GM10248 (cell line): ENCODE data around the gene DDX19B.
"Not testable (repeated sequence)": the region's sequence is repeated elsewhere in the genome, so short reads cannot be mapped to it uniquely, and the experiment has no call there.

ENCODE experiments used
- CTCF ChIA-PET: fragments of 300-600 bp; sonication (Branson Sonifier 250); formaldehyde crosslinking; extraction: SDS; loops from one replicate; lab custom pipeline; 2021; ENCODE audit warnings: antibody characterized with exemption; lab: Yijun Ruan, JAX
- POLR2A ChIA-PET: fragments of 350-650 bp; sonication (Branson Sonifier 250); formaldehyde crosslinking; extraction: SDS; loops from one replicate; lab custom pipeline; 2020; ENCODE audit warnings: antibody characterized with exemption; lab: Yijun Ruan, JAX
- DNase-seq: peaks from one replicate; pipeline ENCODE4 v3.0.0; 2012; ENCODE audit errors: extremely low spot score
- TF ChIP-seq, protein P1 (sequence below): IDR thresholded peaks from 2 replicates; pipeline ENCODE4 v1.5.1; 2012; ENCODE audit warnings: mild to moderate bottlenecking, low read depth; ENCODE audit errors: extremely low read depth, missing control alignments, control extremely low read depth

Gene DDX19B

GRCh38 chr16:70298988-70299938 is at the start of gene DDX19B:
TSS of gene DDX19B (plus strand) at chr16:70299186. CDS start at chr16:70299298, 112 bp downstream.
- ChIA-PET POLR2A (interaction anchor here (1.0 to 1.3 kb wide), 2 partner anchors 10 to 12 kb away, joined by 3 read pairs; partner anchors contain the start of gene AARS1), CTCF (interaction anchor here (0.9 to 2.7 kb wide), 10 partner anchors 8 to 354 kb away, joined by 3 to 7 read pairs (median 5); partner anchors contain the start of genes DDX19A and EXOSC6)
- DNase-seq, result peak; percentile 81
- TF ChIP-seq, protein P1, sequence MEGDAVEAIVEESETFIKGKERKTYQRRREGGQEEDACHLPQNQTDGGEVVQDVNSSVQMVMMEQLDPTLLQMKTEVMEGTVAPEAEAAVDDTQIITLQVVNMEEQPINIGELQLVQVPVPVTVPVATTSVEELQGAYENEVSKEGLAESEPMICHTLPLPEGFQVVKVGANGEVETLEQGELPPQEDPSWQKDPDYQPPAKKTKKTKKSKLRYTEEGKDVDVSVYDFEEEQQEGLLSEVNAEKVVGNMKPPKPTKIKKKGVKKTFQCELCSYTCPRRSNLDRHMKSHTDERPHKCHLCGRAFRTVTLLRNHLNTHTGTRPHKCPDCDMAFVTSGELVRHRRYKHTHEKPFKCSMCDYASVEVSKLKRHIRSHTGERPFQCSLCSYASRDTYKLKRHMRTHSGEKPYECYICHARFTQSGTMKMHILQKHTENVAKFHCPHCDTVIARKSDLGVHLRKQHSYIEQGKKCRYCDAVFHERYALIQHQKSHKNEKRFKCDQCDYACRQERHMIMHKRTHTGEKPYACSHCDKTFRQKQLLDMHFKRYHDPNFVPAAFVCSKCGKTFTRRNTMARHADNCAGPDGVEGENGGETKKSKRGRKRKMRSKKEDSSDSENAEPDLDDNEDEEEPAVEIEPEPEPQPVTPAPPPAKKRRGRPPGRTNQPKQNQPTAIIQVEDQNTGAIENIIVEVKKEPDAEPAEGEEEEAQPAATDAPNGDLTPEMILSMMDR, result no peak

GRCh38 chr16:70249697-70250096 is 49.3 kb upstream of the DDX19B start:
- POLR2A ChIA-PET, result interaction anchor here (0.7 kb wide), 1 partner anchor 480 kb away, joined by 4 read pairs; no protein-coding TSS in a partner anchor
- DNase-seq, CTCF ChIA-PET: not testable (repeated sequence)

DNA sequence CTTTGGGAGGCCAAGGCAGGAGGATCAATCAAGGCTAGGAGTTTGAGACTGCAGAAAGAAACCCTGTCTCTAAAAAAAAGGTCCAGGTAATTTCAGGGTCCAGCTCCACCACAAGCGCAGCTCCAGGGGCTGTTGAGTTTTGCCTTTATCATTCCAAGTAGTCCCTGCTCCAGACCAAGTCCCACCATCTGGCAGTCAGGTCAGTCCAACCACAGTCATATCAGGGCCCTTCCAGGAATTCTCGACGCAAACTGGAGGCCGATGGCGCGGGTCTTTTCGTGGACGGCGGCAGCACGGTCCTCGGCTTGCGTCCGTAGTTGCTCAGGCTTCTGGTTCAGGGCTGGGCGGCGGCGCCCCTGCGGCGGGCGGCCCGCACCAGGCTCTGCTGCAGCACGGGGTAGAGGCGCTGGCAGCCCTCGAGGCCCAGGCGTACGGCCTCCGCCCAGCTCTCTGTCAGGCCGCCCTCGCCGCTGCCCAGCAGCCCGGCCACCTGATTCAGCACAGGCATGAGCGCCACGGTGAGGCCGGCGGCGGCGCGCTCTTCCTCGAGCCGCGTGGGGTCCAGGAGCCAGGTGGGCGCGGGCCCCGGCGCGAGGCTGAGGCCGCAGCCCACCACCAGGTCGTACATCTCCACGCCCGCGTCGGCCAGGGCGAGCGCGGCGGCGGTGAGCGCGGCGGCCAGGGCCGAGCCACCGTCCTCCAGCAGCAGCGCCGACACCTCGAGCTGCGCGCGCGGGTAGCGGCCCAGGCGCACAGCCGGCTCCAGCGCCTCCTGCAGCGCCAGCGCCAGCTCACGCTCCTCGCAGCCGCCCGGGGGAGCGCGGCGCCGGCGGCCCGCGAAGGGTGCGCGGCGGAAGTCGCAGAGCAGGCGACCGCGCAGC is 48.0 kb upstream of the DDX19B start:
- peak; percentile 62 for DNase-seq
- TF ChIP-seq, protein P1, result no peak
- ChIA-PET POLR2A (interaction anchor here (0.6 to 1.3 kb wide), 3 partner anchors 9 to 700 kb away, joined by 3 to 5 read pairs (median 3); partner anchors contain the start of gene AARS1), CTCF (interaction anchor here (0.9 to 5.8 kb wide), 9 partner anchors 11 to 100 kb away, joined by 3 to 38 read pairs (median 4); partner anchors contain the start of gene DDX19B)

DNA sequence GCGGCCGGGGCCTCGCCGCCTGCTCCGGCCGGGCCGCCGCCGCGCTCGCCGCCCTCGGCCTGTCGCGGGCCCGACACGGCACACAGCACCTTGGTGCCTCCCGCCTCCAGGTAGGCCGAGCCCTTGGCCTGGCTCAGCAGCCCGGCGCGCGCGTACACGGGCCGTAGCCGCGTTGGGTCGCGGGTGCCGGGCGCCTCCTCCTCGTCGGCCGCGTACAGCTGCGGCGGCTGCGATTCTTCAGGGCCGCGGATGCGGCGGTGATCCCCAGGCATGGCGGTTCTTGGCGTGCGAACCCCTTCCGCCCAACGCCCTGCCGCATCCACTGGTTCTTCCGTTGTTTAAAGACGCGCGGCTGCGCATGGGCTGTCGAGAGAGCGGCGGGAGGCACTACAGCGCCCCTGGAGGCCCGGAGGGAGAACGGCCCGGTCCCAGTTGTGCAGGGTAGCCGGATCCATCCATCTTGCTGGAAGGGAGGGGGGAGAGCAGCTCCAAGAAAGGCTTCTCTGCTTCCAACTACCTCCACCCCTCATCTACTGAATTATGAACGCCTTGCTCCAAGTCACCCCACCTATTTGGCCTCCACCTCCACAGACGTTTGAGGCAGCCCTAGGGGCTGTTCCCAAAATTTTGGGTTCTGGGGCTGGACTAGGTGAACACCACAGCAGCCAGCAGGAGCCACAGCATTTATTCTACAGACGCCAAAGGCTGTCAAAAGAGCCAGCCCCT is 47.2 kb upstream of the DDX19B start, which contains the start of gene EXOSC6:
Gene EXOSC6, minus strand, starts transcription at position 312 of the 726 bp plus-strand sequence. Its CDS starts 40 bp downstream, at position 272.
- DNase-seq, result peak; percentile 96
- ChIA-PET CTCF (interaction anchor here (0.8 to 5.8 kb wide), 18 partner anchors 11 to 429 kb away, joined by 3 to 38 read pairs (median 3); partner anchors contain the start of genes AARS1, COG4, DDX19B and SF3B3), POLR2A (interaction anchor here (1.1 to 1.3 kb wide), 2 partner anchors 8 to 37 kb away, joined by 3 to 5 read pairs; partner anchors contain the start of gene AARS1)
- TF ChIP-seq, protein P1, result peak; percentile 96

DNA sequence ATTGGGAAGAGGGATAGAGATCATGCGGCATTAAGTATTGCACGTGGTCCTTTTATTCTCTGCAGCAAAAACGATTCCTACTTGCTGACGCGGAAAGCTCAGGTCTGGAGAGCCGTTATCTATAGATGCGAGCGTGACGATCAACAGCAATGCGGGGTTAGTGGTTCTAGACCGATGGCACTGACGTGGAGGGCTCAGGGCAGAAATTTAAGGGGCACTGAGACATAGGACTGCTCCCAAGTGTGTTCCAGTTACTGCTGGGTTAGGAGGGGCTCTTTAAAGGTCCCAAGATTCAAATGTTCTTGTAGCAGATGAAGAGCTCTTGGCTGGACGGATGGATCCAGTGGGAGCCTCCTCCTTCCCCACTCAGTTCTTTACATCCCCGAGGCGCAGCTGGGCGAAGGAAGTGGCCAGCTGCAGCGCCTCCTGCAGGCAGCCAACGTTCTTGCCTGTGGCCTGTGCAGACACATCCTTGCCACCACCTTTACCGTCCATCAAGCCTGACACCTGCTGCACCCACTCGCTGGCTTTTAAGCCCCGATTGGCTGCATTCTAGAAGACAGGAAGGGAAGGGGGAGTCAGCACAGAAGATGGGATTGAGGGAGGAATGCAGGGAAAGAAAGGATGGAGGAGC is 46.5 kb upstream of the DDX19B start:
- no peak for DNase-seq
- ChIA-PET CTCF (interaction anchor here (0.8 to 5.8 kb wide), 15 partner anchors 10 to 430 kb away, joined by 3 to 38 read pairs (median 3); partner anchors contain the start of genes AARS1, COG4, DDX19B and SF3B3), POLR2A (no interaction called here)
- TF ChIP-seq, protein P1, result peak; percentile 26
